GM12801 (cell line): ENCODE data around the gene TP53RK.

Experiments
- TF ChIP-seq, protein P1 (sequence below): IDR thresholded peaks from one replicate; pipeline ENCODE4 v1.5.1; 2011; ENCODE audit warnings: control low read depth; ENCODE audit not compliant: insufficient read length; ENCODE audit errors: extremely low read depth

Gene TP53RK

DNA sequence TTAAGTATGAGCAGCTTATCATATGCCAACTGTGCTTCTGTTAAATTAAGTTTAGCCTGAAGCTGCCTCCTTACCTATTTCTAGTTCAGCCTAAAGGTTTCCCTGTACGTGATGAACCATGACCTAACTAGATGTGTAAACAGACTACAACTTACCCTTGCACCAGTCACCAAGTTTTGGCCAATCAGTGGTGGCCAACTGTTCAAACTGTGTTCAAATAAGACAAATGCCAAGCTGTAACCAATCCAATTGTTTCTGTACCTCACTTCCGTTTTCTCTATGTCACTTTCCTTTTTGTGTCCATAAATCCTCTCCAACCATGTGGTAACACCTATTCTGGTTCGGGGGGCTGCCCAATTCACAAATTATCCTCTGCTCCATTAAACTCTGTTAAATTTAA lies 14.2 kb upstream of the TP53RK start:
- TF ChIP-seq, protein P1, sequence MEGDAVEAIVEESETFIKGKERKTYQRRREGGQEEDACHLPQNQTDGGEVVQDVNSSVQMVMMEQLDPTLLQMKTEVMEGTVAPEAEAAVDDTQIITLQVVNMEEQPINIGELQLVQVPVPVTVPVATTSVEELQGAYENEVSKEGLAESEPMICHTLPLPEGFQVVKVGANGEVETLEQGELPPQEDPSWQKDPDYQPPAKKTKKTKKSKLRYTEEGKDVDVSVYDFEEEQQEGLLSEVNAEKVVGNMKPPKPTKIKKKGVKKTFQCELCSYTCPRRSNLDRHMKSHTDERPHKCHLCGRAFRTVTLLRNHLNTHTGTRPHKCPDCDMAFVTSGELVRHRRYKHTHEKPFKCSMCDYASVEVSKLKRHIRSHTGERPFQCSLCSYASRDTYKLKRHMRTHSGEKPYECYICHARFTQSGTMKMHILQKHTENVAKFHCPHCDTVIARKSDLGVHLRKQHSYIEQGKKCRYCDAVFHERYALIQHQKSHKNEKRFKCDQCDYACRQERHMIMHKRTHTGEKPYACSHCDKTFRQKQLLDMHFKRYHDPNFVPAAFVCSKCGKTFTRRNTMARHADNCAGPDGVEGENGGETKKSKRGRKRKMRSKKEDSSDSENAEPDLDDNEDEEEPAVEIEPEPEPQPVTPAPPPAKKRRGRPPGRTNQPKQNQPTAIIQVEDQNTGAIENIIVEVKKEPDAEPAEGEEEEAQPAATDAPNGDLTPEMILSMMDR: no peak

- TF ChIP-seq, protein P1: no peak
These were observed 13.4 kb upstream of the TP53RK start for GRCh38 chr20:46702447-46703203.

- TF ChIP-seq, protein P1: no peak
These were observed 12.7 kb upstream of the TP53RK start for GRCh38 chr20:46701986-46702385.

GRCh38 chr20:46701556-46701955 lies 12.3 kb upstream of the TP53RK start:
- TF ChIP-seq, protein P1: no peak

GRCh38 chr20:46701057-46701456 lies 11.8 kb upstream of the TP53RK start:
- TF ChIP-seq, protein P1: no peak

DNA sequence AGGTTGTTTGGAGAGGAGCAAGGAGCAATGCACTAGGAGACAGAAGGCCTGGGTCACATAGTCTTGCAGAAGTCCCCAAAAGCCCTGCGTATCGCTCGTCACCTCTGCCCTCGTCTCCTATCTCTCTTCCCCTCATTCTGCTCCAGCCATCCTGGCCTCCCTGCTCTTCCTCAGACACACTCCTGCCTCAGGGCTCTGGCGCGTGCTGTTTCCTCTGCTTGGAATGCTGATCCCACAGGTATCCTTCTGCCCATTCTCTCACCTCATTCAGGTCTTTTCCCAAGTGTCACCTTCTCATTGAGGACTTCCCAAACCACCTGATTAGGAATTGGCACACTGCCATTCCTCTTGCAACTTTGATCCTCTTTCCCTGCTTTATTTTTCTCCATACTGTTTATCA lies 11.2 kb upstream of the TP53RK start:
- TF ChIP-seq, protein P1: no peak

DNA sequence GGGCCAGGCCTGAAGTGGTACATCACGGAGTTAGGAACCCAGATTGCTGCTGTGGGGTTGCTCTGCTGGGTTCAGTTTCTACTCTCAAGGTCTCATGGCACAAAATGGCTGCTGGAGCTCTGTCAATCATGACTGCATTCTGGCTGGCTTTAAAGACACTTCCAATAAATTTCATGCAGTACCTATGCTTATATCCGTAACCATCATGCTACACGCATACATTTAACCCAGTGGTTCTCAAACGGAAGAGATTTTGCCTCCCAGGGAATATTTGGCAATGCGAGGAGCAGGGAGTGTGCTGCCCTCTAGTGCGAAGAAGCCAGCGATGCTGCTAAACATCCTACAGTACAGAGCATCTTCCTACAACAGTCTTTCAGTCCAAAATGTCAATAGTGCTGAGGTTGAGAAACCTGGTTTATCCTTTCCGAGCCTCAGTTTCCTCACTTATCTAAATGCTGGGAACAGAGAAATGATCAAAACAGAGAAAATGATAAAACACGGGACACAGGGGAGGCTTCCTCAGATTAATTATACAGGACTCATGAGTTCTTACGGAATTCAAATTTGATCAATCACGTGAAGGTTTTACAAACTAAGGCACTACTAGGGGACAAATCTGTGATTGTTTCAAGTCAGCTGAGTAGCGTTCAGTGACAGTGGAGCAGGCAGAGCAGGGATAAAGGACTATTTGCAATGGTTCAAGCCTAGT lies 10.6 kb upstream of the TP53RK start:
- TF ChIP-seq, protein P1: no peak
